Body of pancreas (tissue), 4 donors: ENCODE data around the gene IREB2. TPM values are rescaled to one million over a fixed set of nuclear protein-coding genes. Genes with fewer than 3 reads are reported as not detected.

Source experiments
- ATAC-seq: fragments of 150-250 bp; one replicate; pipeline ENCODE4 v1.9.1; 2016
- DNase-seq, 4 donors: peaks; one replicate each; pipeline ENCODE4 v3.0.0-alpha.2; 2019
- H3K27ac ChIP-seq, 4 donors: fragments of 200-600 bp; sonication (generic); 1 replicate in 3 of 4; 2 replicates in 1 of 4; pipeline versions ENCODE4 v1.5.1 to v1.6.1; 2016 to 2019; ENCODE audit warnings: mild to moderate bottlenecking in 1 of 4, mixed read lengths in 1 of 4, moderate library complexity in 1 of 4
- H3K27me3 ChIP-seq, 2 donors: fragments of 200-600 bp; sonication (generic); one replicate each; pipeline ENCODE4 v1.6.0; 2016; ENCODE audit warnings: mild to moderate bottlenecking in 1 of 2
- H3K36me3 ChIP-seq, 2 donors: fragments of 200-600 bp; sonication (generic); replicated peaks in 1 of 2; 2 replicates each; pipeline ENCODE4 v1.5.1; 2016; ENCODE audit warnings: low read depth in 2 of 2; ENCODE audit not compliant: insufficient read depth in 1 of 2
- H3K4me1 ChIP-seq: fragments of 200-600 bp; sonication (generic); one replicate; pipeline ENCODE4 v1.6.0; 2016
- H3K4me3 ChIP-seq, 2 donors: fragments of 200-600 bp; sonication (generic); 1 replicate in 1 of 2; 2 replicates in 1 of 2; pipeline ENCODE4 v1.5.1; 2016 to 2019
- H3K9me3 ChIP-seq, 3 donors: fragments of 200-600 bp; sonication (generic); 1 replicate in 2 of 3; 2 replicates in 1 of 3; pipeline ENCODE4 v1.5.1; 2016
- CTCF ChIP-seq, 7 experiments: fragments of 450-650 bp in 4 of 7; fragments of 200-600 bp in 3 of 7; sonication (generic) in 3 of 7; IDR thresholded peaks; one replicate each; pipeline ENCODE4 v1.5.1; 2016 to 2019; ENCODE audit warnings: antibody characterized with exemption in 7 of 7
- POLR2A ChIP-seq, 3 donors: fragments of 450-650 bp; IDR thresholded peaks; one replicate each; pipeline ENCODE4 v1.6.1; 2016; ENCODE audit warnings: antibody characterized with exemption in 3 of 3, mild to moderate bottlenecking in 2 of 3
- WGBS, 2 donors: methylation state at CpG; one replicate each; pipeline ENCODE4 v1.1.5; 2017; 5-methylcytosine and 5-hydroxymethylcytosine counted together
- intact Hi-C: fragments of 100-400 bp; cut with DNase I; formaldehyde crosslinking; loops from one replicate; pipeline ENCODE4 v1.15.1; 2023
- total RNA-seq, 2 donors: library from RNA; depleted of rRNA; stranded (reverse); fragments of >200 nt; gene quantifications; one replicate each; pipeline ENCODE4 v1.1.0, GENCODE V29; 2016

IREB2 gene
- total RNA-seq, 2 donors from 2014 or later, result 16.2 to 31.9 TPM

- WGBS, 2 donors, result 82 to 89% methylated on average over 6 of the region's 6 CpGs
- ATAC-seq, result no peak
- peaks cover 7 to 21% of the 10 kb centered on the region in 2 donors for H3K36me3 ChIP-seq
Observed at GRCh38 chr15:78550194-78550593, 112.2 kb downstream of the IREB2 start.

DNA sequence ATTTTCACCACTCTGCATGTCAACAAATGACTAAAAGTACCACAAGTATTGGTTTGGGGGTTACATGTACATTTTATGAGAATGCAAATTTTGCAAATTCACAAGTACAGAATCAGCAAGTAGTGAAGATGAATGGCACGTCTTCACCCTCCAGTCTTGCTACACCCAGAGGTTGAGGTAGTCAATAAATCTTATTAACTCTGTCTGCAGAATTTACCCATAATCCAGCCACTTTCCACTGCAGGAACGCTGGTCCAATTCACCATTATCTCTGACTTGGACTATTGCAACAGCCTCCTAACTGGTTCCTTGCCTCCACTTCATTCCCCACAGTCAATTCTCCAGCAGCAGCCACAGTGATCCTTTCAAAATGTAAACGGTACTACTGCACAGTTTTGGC lies 112.8 kb downstream of the IREB2 start:
- H3K36me3 ChIP-seq, result peaks cover 7 to 21% of the 10 kb centered on the region in 2 donors

More at GRCh38 chr15:78550194-78550593, 112.2 kb downstream of the IREB2 start:
- no peaks in the 10 kb centered on the region for H3K27me3 ChIP-seq
- H3K9me3 ChIP-seq, result no peaks in the 10 kb centered on the region
- peaks cover 18% of the 10 kb centered on the region for H3K4me1 ChIP-seq
- no peak overlapping the region for H3K4me3 ChIP-seq
- intact Hi-C loops, result no loop called here
- TF ChIP-seq CTCF (IDR thresholded peaks at IDR 0.05), result no peak
- TF ChIP-seq POLR2A (IDR thresholded peaks at IDR 0.05), result no peak
- H3K27ac ChIP-seq, result no peak overlapping the region
- DNase-seq, result no peak

More for the DNA sequence above, 112.8 kb downstream of the IREB2 start:
- Histone ChIP-seq H3K4me1 (peaks cover 13% of the 10 kb centered on the region), H3K27me3 (no peaks in the 10 kb centered on the region), H3K27ac (no peak overlapping the region), H3K9me3 (no peaks in the 10 kb centered on the region), H3K4me3 (no peak overlapping the region)
- no peak for DNase-seq
- 73 to 79% methylated on average over 3 of the region's 3 CpGs for WGBS, 2 donors
- no peak for TF ChIP-seq CTCF (IDR thresholded peaks at IDR 0.05)
- no peak for TF ChIP-seq POLR2A (IDR thresholded peaks at IDR 0.05)
- no peak for ATAC-seq
- intact Hi-C loops, result no loop called here

Other genes starting within 250 kb of the IREB2 start
- not detected for gene ACSBG1, start 203.7 kb upstream of the IREB2 start, total RNA-seq
- 1 to 10 TPM; 5.9 to 8.0 TPM for gene DNAJA4, start 173.7 kb upstream of the IREB2 start, total RNA-seq
- 10 to 100 TPM; 30.3 to 31.4 TPM for gene SKIC8, start 138.6 kb upstream of the IREB2 start, total RNA-seq
- 1 to 10 TPM in 1 of 2 donors, not detected in 1; 1.6 TPM for gene CRABP1, start 97.9 kb upstream of the IREB2 start, total RNA-seq
- 1 to 10 TPM; 2.6 to 8.3 TPM for gene HYKK, start 69.4 kb downstream of the IREB2 start, total RNA-seq
- gene PSMA4, start 102.2 kb downstream of the IREB2 start, total RNA-seq, result 10 to 100 TPM; 33.6 to 51.6 TPM
- gene CHRNA5, start 127.3 kb downstream of the IREB2 start, total RNA-seq, result 1 to 10 TPM in 1 of 2 donors, not detected in 1; 1.6 TPM
- under 1 TPM in 1 of 2 donors, not detected in 1; 0.52 TPM for gene CHRNA3, start 182.8 kb downstream of the IREB2 start, total RNA-seq
- gene CHRNB4, start 203.0 kb downstream of the IREB2 start, total RNA-seq, result not detected